GM18517 (cell line): ENCODE results near the gene AMOTL1.
"Not testable (repeated sequence)": the region's sequence is repeated elsewhere in the genome, so short reads cannot be mapped to it uniquely, and the experiment has no call there.

ENCODE experiments used
- ATAC-seq: cut with Tn5 transposase; IDR thresholded peaks from one replicate; pipeline ENCODE4 v1.9.1; 2021; ENCODE audit warnings: mild to moderate bottlenecking, moderate library complexity; ENCODE audit not compliant: unreplicated experiment

AMOTL1 gene

GRCh38 chr11:94792451-94792850 is 24.3 kb downstream of the AMOTL1 start:
- ATAC-seq: no peak

DNA sequence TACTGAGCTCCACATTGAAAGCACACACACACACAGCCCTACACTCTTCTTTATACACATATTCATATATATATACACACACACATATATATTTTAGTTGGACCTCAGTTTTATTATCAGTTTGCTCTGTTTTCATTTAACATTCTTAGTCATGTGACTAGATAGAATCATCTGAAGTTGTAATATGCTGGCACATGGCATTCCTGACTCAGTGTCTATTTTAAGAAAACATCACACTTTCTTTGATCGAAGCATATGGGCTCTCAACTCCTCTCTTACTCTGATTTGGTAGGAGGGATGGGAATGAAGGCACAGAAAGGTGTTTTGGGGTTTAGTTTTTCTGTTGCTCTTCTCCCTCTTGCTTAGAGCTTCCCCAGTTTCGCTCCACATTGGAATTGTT is 24.8 kb downstream of the AMOTL1 start:
- no peak for ATAC-seq

DNA sequence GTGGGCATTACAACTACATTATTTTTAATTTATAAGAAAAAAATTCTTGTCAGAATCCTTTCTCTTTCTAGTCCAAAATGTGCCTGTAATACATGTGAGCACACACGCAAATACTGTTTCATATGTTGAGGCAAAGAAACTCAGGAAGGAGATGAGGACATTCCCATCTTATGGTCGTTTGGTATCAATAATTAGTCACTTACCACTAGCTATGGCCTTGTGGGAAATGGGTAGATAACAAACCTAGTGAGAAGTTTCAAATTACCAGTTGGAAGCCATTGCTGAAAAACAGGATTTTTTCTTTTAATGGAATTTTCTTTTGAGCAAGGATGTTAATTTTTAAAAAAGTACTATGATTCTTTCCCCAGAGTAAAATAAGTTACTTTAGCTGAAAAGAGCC is 25.7 kb downstream of the AMOTL1 start:
- ATAC-seq: no peak

GRCh38 chr11:94794287-94795168 is 26.4 kb downstream of the AMOTL1 start:
- ATAC-seq: no peak

DNA sequence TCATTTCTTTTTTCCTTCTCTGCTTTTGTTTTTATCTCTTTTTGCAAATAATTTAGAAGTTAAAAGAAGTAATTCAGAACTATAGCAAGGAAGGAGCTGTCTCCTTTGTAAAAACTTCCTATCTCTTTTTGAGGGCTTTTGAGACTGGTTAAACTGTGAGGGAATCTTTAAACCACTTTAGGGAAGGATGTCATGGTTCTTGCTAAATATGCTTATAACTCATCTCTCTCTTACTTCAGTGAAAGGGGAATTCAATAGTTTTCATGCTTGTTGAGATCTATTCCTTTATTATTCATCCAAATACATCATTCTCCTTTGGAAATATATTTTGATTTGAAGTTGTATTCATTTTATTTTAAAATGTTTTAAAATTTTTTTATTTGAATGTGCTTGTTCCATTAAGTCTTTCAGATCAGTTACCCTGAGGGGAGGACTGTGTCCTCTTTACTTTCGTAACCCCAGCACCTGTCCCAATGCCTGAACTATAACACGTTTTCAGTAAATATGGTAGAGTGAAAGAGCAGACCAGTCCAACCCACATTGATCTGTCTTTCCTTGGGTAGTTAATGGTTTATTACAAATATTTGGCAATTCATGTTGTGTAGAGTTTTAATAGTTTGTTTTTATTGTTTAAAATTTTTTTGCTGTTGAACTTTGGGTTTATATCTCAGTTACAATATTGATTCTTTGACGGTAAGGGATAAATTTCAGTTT is 27.5 kb downstream of the AMOTL1 start:
- ATAC-seq: no peak

- no peak for ATAC-seq
These were observed 28.0 kb downstream of the AMOTL1 start for GRCh38 chr11:94796190-94796580.

- ATAC-seq: no peak
These were observed 28.7 kb downstream of the AMOTL1 start for GRCh38 chr11:94796863-94797262.

DNA sequence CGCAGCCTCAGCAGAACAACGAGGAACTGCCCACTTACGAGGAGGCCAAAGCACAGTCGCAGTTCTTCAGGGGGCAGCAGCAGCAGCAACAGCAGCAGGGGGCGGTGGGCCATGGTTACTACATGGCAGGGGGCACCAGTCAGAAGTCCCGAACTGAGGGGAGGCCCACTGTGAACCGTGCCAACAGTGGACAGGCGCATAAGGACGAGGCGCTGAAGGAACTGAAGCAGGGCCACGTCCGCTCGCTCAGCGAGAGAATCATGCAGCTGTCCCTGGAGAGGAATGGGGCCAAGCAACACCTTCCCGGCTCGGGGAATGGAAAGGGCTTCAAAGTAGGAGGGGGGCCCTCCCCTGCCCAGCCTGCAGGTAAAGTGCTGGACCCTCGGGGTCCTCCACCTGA is 31.6 kb downstream of the AMOTL1 start:
- no peak for ATAC-seq

- no peak for ATAC-seq
These were observed 32.3 kb downstream of the AMOTL1 start for GRCh38 chr11:94800414-94800813.

- ATAC-seq: no peak
These were observed 33.8 kb downstream of the AMOTL1 start for GRCh38 chr11:94801866-94802460.

- ATAC-seq: no peak
These were observed 34.3 kb downstream of the AMOTL1 start for GRCh38 chr11:94802501-94802900.

- ATAC-seq: no peak
These were observed 35.3 kb downstream of the AMOTL1 start for GRCh38 chr11:94803491-94803890.

GRCh38 chr11:94804874-94805273 is 36.7 kb downstream of the AMOTL1 start:
- ATAC-seq: no peak

- no peak for ATAC-seq
These were observed 37.9 kb downstream of the AMOTL1 start for GRCh38 chr11:94806014-94806413.

GRCh38 chr11:94806419-94806818 is 38.3 kb downstream of the AMOTL1 start:
- no peak for ATAC-seq

- ATAC-seq: no peak
These were observed 41.1 kb downstream of the AMOTL1 start for GRCh38 chr11:94809251-94809650.

DNA sequence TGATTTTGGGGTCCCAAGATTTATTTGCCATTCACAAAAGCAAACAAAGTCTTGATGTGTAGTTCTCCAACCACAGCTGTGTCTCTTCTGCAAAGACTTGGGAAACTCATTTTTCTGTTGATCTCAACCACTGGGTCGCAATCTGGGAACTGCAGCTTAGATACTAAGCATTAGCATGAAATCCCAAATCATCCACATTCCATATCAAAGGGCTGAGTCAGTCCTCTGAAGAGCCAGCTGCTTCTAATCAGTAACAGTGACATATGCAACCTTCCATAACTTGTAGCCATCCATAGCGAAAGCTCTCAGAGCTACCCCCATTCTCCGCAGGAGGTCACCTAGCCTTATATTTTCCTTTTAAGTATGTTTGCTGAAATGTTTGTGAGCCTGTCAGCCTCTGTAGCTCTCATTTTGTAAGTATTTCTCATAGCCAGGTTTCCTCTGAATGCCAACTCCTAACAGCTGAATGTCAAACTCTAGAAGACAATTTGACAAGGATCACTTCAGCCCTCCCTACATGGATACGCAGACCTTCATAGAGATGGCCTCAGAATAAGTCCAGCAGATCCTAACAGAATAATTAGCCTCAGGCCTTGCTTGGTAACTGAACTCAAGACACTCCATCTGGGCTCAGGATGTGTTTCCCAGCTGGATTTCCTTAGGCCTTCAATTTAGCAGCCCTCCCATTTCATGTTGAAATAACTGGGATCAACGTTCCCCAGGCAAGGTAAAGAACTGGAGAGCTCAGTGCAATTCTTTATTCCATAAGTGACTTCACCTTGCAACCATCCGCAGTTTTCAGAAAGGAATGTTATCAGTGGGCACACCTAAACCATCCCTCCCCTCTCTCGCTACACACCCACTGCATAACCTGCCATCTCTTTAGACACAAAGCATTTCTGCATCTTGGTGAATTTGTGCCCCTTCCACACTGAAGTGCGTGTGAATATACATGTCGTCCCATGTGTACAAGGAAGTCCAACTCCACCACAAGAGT is 44.9 kb downstream of the AMOTL1 start:
- not testable (repeated sequence) for ATAC-seq

DNA sequence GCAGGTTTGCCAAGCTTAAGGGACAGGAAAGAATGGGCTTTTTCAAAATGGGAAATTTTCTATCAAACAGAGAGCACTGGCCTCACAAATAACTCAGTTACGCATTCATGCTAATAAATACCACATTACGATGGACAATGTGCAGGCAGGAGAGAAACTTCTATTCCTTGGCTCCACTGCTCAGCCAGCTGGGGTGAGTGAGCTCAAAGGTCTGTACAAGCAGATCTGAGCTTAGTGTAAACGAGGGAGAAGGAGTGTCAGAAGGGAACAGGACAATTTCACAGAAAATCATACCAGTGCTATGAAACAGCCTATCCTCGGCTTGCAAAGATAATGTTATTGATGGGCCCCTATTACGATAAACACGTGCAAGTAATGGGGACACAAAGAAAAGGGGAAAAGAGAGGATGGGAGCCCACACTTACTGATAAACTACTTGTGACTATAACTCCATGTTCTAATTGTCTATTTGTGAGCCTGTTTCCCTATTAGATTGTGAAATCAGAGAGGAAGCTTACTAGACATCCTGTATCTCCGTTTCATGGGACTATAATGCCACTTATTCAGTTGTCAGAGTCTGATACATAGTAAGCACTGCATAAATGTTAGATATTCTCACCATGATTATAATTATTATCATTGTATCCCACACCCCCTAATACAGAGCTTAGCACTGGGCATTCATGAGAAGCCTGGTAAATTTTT is 46.3 kb downstream of the AMOTL1 start:
- ATAC-seq: no peak

DNA sequence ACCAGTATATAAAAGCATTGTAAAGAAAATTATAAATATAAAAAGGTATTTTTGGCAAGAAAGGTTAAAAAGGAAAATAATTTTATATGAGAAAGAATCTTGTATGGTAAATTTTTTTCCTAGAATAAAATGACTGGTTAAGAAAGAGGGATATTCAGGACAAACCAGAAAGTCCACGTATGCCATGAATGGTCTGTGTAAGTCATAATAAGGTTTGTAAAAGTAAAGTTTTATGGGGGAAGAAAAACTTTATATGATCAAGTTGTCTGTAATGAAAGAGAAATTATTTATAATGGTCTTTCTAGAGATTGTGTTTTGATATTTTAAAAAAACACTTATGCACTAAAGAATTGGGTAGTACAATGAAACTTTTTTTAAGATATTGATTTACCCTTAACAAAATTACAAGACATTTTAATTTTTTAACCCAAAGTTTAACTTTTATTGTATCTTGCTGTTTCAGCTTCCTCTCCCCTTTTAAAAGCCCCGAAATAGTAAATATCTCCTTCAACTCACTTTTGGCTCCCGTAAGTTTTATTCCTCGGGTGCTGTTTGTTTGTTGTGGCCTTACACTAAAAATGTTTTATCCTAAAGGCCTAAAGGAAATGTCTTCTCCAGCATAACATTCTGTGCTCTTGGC is 47.7 kb downstream of the AMOTL1 start:
- ATAC-seq: no peak

DNA sequence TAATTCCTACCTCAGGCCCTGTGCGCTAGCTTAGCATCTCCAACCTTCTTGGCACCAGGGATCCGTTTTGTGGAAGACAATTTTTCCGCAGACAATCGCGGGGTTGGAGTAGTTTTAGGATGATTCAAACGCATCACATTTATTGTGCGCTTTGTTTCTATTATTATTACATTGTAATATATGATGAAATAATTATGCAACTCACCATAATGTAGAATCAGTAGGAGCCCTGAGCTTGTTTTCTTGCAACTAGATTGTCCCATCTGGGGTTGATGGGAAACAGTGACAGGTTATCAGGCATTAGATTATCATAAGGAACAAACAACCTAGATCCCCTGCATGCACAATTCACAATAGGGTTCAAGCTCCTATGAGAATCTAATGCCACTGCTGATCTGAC is 52.3 kb downstream of the AMOTL1 start:
- ATAC-seq: no peak
